Stomach (tissue), 19 donors: ENCODE results near the gene PCSK7. TPM values are rescaled to one million over a fixed set of nuclear protein-coding genes. Genes with fewer than 3 reads are reported as not detected.

ENCODE experiments used
- DNase-seq, 2 donors: peaks; one replicate each; pipeline versions ENCODE4 v3.0.0 to v3.0.0-alpha.2; 2013 to 2019
- H3K27ac ChIP-seq, 5 donors: fragments of 200-600 bp in 4 of 5; sonication (generic) in 4 of 5; one replicate each; pipeline ENCODE4 v1.5.1; 2013 to 2019; ENCODE audit warnings: mild to moderate bottlenecking in 1 of 5, moderate library complexity in 1 of 5
- H3K27me3 ChIP-seq, 3 donors: fragments of 200-600 bp; sonication (generic); one replicate each; pipeline ENCODE4 v1.5.1; 2017 to 2019; ENCODE audit warnings: mixed run types in 1 of 3
- H3K36me3 ChIP-seq, 4 donors: fragments of 200-600 bp; sonication (generic); 1 replicate in 3 of 4; 2 replicates in 1 of 4; pipeline ENCODE4 v1.5.1; 2016 to 2019
- H3K4me1 ChIP-seq, 4 donors: fragments of 200-600 bp; sonication (generic); one replicate each; pipeline ENCODE4 v1.5.1; 2016 to 2019
- H3K4me3 ChIP-seq, 4 donors: fragments of 200-600 bp; sonication (generic) in 3 of 4; one replicate each; pipeline ENCODE4 v1.5.1; 2016 to 2019; ENCODE audit warnings: mild to moderate bottlenecking in 1 of 4
- H3K9me3 ChIP-seq, 4 donors: fragments of 200-600 bp; sonication (generic); one replicate each; pipeline ENCODE4 v1.5.1; 2016 to 2019
- EP300 ChIP-seq: sonication (generic); formaldehyde crosslinking; IDR thresholded peaks from one replicate; pipeline ENCODE4 v1.6.1; 2017; ENCODE audit warnings: antibody characterized with exemption
- POLR2A ChIP-seq, 4 donors: fragments of 450-650 bp; IDR thresholded peaks; one replicate each; pipeline ENCODE4 v1.6.1; 2016; ENCODE audit warnings: antibody characterized with exemption in 4 of 4, control low read depth in 2 of 4, mild to moderate bottlenecking in 1 of 4, moderate library complexity in 1 of 4
- POLR2AphosphoS5 ChIP-seq, 3 donors: sonication (generic); formaldehyde crosslinking; IDR thresholded peaks; one replicate each; pipeline ENCODE4 v1.6.1; 2016; ENCODE audit warnings: antibody characterized with exemption in 3 of 3
- WGBS, 5 donors: extraction: QIAGEN DNeasy Blood & Tissue Kit in 3 of 5; methylation state at CpG; one replicate each; pipeline versions ENCODE4 v1.1.5 to v1.1.7; 2013 to 2018; 5-methylcytosine and 5-hydroxymethylcytosine counted together
- intact Hi-C: fragments of 100-400 bp; cut with DNase I; formaldehyde crosslinking; loops from one replicate; pipeline ENCODE4 v1.15.1; 2023; ENCODE audit warnings: low total_unique reads
- long read RNA-seq, 10 donors: transcript quantifications; one replicate each; lab custom pipeline, GENCODE V29; 2026
- polyA plus RNA-seq, 3 donors: library from polyadenylated mRNA; stranded (reverse); fragments of 200-250 nt; gene quantifications; one replicate each; pipeline ENCODE4 v1.2.3, GENCODE V29; 2013
- total RNA-seq, 5 donors: library from RNA; depleted of rRNA; stranded (reverse); fragments of >200 nt; gene quantifications; one replicate each; pipeline versions ENCODE4 v1.1.0 to v1.2.3, GENCODE V29; 2014 to 2016
- TF ChIP-seq, protein P1 (sequence below), 7 experiments: fragments of 450-650 bp in 4 of 7; fragments of 200-600 bp in 3 of 7; sonication (generic) in 3 of 7; IDR thresholded peaks; one replicate each; pipeline ENCODE4 v1.5.1; 2016 to 2019; ENCODE audit warnings: antibody characterized with exemption in 7 of 7, control low read depth in 2 of 7, mild to moderate bottlenecking in 1 of 7
- donor health status: healthy with polysubstance abuse.
- donor health status: Bipolar disorder and iron deficiency.
- donor health status: healthy.

The PCSK7 gene, protein sequence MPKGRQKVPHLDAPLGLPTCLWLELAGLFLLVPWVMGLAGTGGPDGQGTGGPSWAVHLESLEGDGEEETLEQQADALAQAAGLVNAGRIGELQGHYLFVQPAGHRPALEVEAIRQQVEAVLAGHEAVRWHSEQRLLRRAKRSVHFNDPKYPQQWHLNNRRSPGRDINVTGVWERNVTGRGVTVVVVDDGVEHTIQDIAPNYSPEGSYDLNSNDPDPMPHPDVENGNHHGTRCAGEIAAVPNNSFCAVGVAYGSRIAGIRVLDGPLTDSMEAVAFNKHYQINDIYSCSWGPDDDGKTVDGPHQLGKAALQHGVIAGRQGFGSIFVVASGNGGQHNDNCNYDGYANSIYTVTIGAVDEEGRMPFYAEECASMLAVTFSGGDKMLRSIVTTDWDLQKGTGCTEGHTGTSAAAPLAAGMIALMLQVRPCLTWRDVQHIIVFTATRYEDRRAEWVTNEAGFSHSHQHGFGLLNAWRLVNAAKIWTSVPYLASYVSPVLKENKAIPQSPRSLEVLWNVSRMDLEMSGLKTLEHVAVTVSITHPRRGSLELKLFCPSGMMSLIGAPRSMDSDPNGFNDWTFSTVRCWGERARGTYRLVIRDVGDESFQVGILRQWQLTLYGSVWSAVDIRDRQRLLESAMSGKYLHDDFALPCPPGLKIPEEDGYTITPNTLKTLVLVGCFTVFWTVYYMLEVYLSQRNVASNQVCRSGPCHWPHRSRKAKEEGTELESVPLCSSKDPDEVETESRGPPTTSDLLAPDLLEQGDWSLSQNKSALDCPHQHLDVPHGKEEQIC
- total RNA-seq (100 to 1,000 TPM in 3 of 5 donors, 10 to 100 TPM in 2; 64.8 to 232 (median 139) TPM), polyA plus RNA-seq (10 to 100 TPM; 14.1 to 23.6 (median 20.4) TPM)
- long read RNA-seq, donor 1, full-length matches to known transcripts, result 1 of 1 reads
- long read RNA-seq, donor 1, partial matches to known transcripts, result 0 of 1 reads
- long read RNA-seq, donor 1, other reads (novel, unspliced or antisense), result 0 of 1 reads
- long read RNA-seq, donor 2, full-length matches to known transcripts, result 2 of 2 reads
- long read RNA-seq, donor 2, partial matches to known transcripts, result 0 of 2 reads
- long read RNA-seq, donor 2, other reads (novel, unspliced or antisense), result 0 of 2 reads
- long read RNA-seq, donor 3, partial matches to known transcripts, result 0 of 1 reads
- long read RNA-seq, donor 3, other reads (novel, unspliced or antisense), result 0 of 1 reads
- long read RNA-seq, donor 4, result 0 reads
- long read RNA-seq, donor 5, full-length matches to known transcripts, result 1 of 1 reads
- long read RNA-seq, donor 5, partial matches to known transcripts, result 0 of 1 reads
- long read RNA-seq, donor 5, other reads (novel, unspliced or antisense), result 0 of 1 reads
- long read RNA-seq, donor 6, full-length matches to known transcripts, result 5 of 5 reads
- long read RNA-seq, donor 6, partial matches to known transcripts, result 0 of 5 reads
- long read RNA-seq, donor 6, other reads (novel, unspliced or antisense), result 0 of 5 reads
- long read RNA-seq, donor 7, full-length matches to known transcripts, result 4 of 1,108 reads
- long read RNA-seq, donor 7, partial matches to known transcripts, result 1,104 of 1,108 reads
- long read RNA-seq, donor 7, other reads (novel, unspliced or antisense), result 0 of 1,108 reads
- long read RNA-seq, donor 8, full-length matches to known transcripts, result 3 of 3 reads
- long read RNA-seq, donor 8, partial matches to known transcripts, result 0 of 3 reads
- long read RNA-seq, donor 8, other reads (novel, unspliced or antisense), result 0 of 3 reads
- long read RNA-seq, donor 9, partial matches to known transcripts, result 20 of 20 reads
- long read RNA-seq, donor 9, other reads (novel, unspliced or antisense), result 0 of 20 reads
- long read RNA-seq, donor 10, partial matches to known transcripts, result 1,076 of 1,107 reads
- long read RNA-seq, donor 10, other reads (novel, unspliced or antisense), result 31 of 1,107 reads

DNA sequence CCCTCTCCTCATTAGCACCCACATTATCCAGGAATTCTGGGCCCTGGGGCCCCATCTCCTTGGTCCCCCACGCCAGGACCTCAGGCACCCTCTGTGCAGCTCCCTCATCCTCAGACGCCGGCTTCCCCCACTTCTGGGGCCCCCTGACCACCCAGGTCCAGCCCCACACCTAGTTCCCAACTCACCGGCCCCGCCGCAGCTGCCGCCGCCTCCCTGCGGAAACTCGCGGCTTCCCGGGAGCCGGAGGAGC is at the start of gene PCSK7:
Gene PCSK7, minus strand, starts transcription at position 232 of the 250 bp plus-strand sequence. CDS start 2,229 bp downstream, outside the sequence.
- 0 to 2% (median 0%) methylated on average over 13 of the region's 13 CpGs; no CpG with 5 or more reads in 1 of the 5 donors for WGBS, 5 donors
- intact Hi-C loops, result loop anchor here (10.0 kb wide), 1 partner anchor 83 kb away; the partner anchor contains the start of gene BACE1
- H3K27ac ChIP-seq, result peak within 1 kb of the TSS; percentile 96 to 99 (median 96)
- TF ChIP-seq EP300 (no peak), POLR2A (IDR thresholded peaks at IDR 0.05) (no peak), POLR2AphosphoS5 (IDR thresholded peaks at IDR 0.05) (peak in 2 of 3 donors; percentile 74 to 80)
- TF ChIP-seq, protein P1, sequence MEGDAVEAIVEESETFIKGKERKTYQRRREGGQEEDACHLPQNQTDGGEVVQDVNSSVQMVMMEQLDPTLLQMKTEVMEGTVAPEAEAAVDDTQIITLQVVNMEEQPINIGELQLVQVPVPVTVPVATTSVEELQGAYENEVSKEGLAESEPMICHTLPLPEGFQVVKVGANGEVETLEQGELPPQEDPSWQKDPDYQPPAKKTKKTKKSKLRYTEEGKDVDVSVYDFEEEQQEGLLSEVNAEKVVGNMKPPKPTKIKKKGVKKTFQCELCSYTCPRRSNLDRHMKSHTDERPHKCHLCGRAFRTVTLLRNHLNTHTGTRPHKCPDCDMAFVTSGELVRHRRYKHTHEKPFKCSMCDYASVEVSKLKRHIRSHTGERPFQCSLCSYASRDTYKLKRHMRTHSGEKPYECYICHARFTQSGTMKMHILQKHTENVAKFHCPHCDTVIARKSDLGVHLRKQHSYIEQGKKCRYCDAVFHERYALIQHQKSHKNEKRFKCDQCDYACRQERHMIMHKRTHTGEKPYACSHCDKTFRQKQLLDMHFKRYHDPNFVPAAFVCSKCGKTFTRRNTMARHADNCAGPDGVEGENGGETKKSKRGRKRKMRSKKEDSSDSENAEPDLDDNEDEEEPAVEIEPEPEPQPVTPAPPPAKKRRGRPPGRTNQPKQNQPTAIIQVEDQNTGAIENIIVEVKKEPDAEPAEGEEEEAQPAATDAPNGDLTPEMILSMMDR (IDR thresholded peaks at IDR 0.05), result no peak
- peak in 1 of 2 donors; percentile 77 for DNase-seq
- H3K4me1 ChIP-seq, result peaks cover 27 to 48% (median 42%) of the 10 kb centered on the region in 4 donors
- no peaks in the 10 kb centered on the region for H3K27me3 ChIP-seq
- H3K9me3 ChIP-seq, result no peaks in the 10 kb centered on the region
- H3K36me3 ChIP-seq, result peaks cover 27 to 42% (median 35%) of the 10 kb centered on the region in 4 donors
- H3K4me3 ChIP-seq, result peak within 1 kb of the TSS; percentile 64 to 93 (median 80)

- TF ChIP-seq POLR2A (IDR thresholded peaks at IDR 0.05) (no peak), POLR2AphosphoS5 (IDR thresholded peaks at IDR 0.05) (peak in 1 of 3 donors; percentile 16), EP300 (no peak)
- TF ChIP-seq, protein P1 (IDR thresholded peaks at IDR 0.05), result no peak
- Histone ChIP-seq H3K36me3 (peaks cover 41 to 69% (median 66%) of the 10 kb centered on the region in 4 donors), H3K4me1 (no peaks in the 10 kb centered on the region), H3K9me3 (no peaks in the 10 kb centered on the region), H3K27me3 (no peaks in the 10 kb centered on the region), H3K4me3 (no peak overlapping the region), H3K27ac (peak overlapping the region in 1 of 5 donors; percentile 8)
- WGBS, 5 donors, result 65 to 86% (median 75%) methylated on average over 6 of the region's 6 CpGs
- DNase-seq, result peak in 1 of 2 donors; percentile 34
- intact Hi-C loops, result no loop called here
Measured at GRCh38 chr11:117281159-117281558, 49.3 kb upstream of the PCSK7 start.

- H3K4me3 ChIP-seq, result no peak overlapping the region
- no peaks in the 10 kb centered on the region for H3K27me3 ChIP-seq
- H3K9me3 ChIP-seq, result no peaks in the 10 kb centered on the region
- H3K27ac ChIP-seq, result peak overlapping the region in 1 of 5 donors; percentile 6
- intact Hi-C loops, result no loop called here
- 38 to 67% (median 58%) methylated on average over 4 of the region's 4 CpGs for WGBS, 5 donors
- TF ChIP-seq POLR2A (IDR thresholded peaks at IDR 0.05) (no peak), EP300 (no peak), POLR2AphosphoS5 (IDR thresholded peaks at IDR 0.05) (no peak)
- TF ChIP-seq, protein P1 (IDR thresholded peaks at IDR 0.05), result no peak
- H3K36me3 ChIP-seq, result peaks cover 38 to 65% (median 64%) of the 10 kb centered on the region in 4 donors
- no peak for DNase-seq
- H3K4me1 ChIP-seq, result no peaks in the 10 kb centered on the region
Measured at GRCh38 chr11:117279711-117280376, 48.0 kb upstream of the PCSK7 start.
